NT2/D1 (cell line): ENCODE results near the gene CDC25C.
"Not testable (repeated sequence)": the region's sequence is repeated elsewhere in the genome, so short reads cannot be mapped to it uniquely, and the experiment has no call there.

Experiments used
- DNase-seq: peaks from one replicate; pipeline ENCODE4 v3.0.0-alpha.2; 2011; ENCODE audit warnings: low read depth, low spot score
- H3K27me3 ChIP-seq: 2 replicates; pipeline ENCODE4 v1.6.0; 2011; ENCODE audit warnings: mild to moderate bottlenecking; ENCODE audit not compliant: insufficient read length, insufficient read depth
- H3K36me3 ChIP-seq: 2 replicates; pipeline ENCODE4 v1.6.1; 2011; ENCODE audit warnings: mild to moderate bottlenecking, low read length, mixed read lengths; ENCODE audit not compliant: insufficient read depth, insufficient read length
- H3K4me1 ChIP-seq: 2 replicates; pipeline ENCODE4 v1.5.1; 2011; ENCODE audit not compliant: insufficient read depth, insufficient read length
- H3K4me3 ChIP-seq: 2 replicates; pipeline ENCODE4 v1.5.1; 2011; ENCODE audit warnings: low read depth; ENCODE audit not compliant: insufficient read length
- H3K9ac ChIP-seq: 2 replicates; pipeline ENCODE4 v1.6.0; 2011; ENCODE audit warnings: low read depth; ENCODE audit not compliant: insufficient read length
- H3K9me3 ChIP-seq: 2 replicates; pipeline ENCODE4 v1.5.1; 2011; ENCODE audit warnings: mild to moderate bottlenecking, low read length; ENCODE audit not compliant: insufficient read depth
- SUZ12 ChIP-seq: IDR thresholded peaks from 2 replicates; pipeline ENCODE4 v1.6.1; 2011; ENCODE audit not compliant: insufficient read length, insufficient read depth; ENCODE audit errors: extremely low read depth
- YY1 ChIP-seq: IDR thresholded peaks from 2 replicates; pipeline ENCODE4 v1.6.1; 2011; ENCODE audit not compliant: insufficient read length, insufficient read depth
- ZNF274 ChIP-seq: IDR thresholded peaks from 2 replicates; pipeline ENCODE4 v1.6.1; 2011; ENCODE audit warnings: mild to moderate bottlenecking, low read depth, low read length

Gene CDC25C

DNA sequence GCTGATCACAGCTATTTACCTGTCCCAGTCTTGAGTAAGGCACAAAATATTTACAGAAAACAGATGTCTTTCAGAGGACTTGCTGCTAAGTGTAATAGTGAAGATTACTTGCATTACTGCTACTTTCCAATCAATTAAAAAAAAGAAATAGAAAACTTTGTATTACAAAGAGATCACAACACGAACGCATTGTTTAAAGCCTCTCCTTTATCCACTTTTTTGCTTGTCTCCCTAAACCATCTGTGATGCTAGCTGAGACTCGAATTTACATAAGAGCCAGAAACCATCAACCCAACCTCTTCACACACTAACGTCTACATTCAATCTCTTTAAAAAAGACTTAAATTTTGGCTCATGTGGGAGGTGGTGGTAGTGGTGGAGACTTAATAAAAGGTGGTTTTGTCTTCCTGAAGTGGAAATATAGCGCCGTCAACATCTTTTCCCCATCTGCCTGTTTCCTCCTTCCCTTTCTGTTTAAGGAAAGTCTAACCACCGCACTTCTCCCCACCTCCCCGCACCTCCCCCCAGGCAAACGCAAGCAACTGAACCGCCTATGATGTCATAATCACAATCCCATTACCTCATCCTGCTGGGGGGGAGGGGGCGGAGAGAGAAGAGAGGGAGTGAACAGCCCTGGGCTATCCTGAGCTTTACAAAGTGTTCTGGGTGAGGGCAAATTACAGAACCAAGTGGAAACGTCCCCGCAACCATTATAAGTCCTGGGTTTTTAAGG, 5.5 kb upstream of the CDC25C start:
- peaks cover 22% of the 10 kb centered on the region for H3K36me3 ChIP-seq
- peak overlapping the region; percentile 61 for H3K4me3 ChIP-seq
- DNase-seq: no peak

DNA sequence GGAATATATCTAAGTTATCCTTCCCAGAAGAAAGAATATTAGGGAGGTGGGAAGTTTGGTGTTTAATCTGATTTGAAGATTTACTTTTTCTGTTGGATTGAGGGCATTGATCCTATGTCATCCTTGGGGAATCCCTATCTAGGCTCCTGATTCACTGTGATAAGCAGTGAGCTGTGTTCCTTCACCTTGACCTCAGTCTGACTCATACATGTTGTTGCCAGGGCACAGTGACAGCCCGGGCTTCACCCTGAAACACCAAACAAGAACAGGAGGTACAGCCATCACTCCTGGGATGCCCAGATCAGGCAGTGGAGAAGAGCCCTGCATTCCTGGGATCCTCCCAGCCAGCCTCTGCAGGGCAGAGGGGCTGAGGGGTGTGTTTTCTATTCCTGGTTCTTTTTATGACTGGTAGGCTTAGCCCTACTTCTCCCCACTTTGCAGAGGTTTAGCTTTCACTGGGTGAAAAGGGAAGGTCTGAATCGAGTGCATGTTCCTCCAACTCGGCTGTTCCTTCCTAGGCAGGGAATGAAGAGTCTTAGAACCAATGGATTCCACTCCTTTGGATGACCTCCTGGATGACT, 3.4 kb upstream of the CDC25C start:
- DNase-seq: no peak
- Histone ChIP-seq H3K4me1 (no peaks in the 10 kb centered on the region), H3K9me3 (no peaks in the 10 kb centered on the region), H3K36me3 (peaks cover 3% of the 10 kb centered on the region), H3K27me3 (no peaks in the 10 kb centered on the region), H3K4me3 (no peak overlapping the region), H3K9ac (no peak overlapping the region)
- TF ChIP-seq SUZ12: no peak
- TF ChIP-seq YY1: no peak
- no peak for TF ChIP-seq ZNF274

More for the DNA sequence above, 5.5 kb upstream of the CDC25C start:
- Histone ChIP-seq H3K9ac (peak overlapping the region; percentile 79), H3K9me3 (no peaks in the 10 kb centered on the region), H3K4me1 (no peaks in the 10 kb centered on the region), H3K27me3 (no peaks in the 10 kb centered on the region)
- no peak for TF ChIP-seq ZNF274
- TF ChIP-seq YY1: no peak
- TF ChIP-seq SUZ12: no peak

DNA sequence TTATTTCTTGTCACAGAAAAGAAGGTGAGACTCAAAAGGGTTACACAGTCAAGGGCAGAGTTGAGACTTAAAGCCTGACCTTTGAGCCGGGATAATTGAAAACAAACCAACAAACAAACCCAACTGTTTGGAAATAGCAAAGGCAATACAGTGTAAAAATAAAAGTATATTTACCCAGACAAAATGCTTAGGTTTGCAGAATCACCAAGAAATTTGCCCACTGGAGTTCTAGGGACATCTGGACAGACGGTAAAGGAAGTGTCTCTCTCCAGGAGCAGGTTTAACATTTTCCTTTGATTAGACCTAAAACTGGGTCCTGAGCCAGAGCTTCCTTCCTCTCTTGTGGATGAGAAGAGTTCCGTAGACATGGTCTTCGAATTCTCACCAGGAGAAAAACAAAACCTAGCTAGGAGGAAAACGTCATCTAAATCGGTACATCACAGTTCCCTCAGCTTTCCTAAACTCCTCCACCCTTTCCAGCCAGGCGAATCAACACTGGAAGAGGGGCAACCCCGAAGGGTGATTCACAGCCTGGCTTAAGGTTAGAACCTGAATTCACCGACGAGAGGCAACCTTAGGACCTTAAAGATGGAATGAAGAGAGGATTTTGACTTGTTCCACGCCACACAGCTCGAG, 673 bp downstream of the CDC25C start:
- H3K4me1 ChIP-seq: no peaks in the 10 kb centered on the region
- no peak for DNase-seq
- peak overlapping the region; percentile 82 for H3K9ac ChIP-seq
- H3K27me3 ChIP-seq: no peaks in the 10 kb centered on the region
- peak overlapping the region; percentile 68 for H3K4me3 ChIP-seq
- no peaks in the 10 kb centered on the region for H3K9me3 ChIP-seq
- H3K36me3 ChIP-seq: peaks cover 6% of the 10 kb centered on the region
- no peak for TF ChIP-seq YY1
- TF ChIP-seq SUZ12: no peak
- TF ChIP-seq ZNF274: no peak

DNA sequence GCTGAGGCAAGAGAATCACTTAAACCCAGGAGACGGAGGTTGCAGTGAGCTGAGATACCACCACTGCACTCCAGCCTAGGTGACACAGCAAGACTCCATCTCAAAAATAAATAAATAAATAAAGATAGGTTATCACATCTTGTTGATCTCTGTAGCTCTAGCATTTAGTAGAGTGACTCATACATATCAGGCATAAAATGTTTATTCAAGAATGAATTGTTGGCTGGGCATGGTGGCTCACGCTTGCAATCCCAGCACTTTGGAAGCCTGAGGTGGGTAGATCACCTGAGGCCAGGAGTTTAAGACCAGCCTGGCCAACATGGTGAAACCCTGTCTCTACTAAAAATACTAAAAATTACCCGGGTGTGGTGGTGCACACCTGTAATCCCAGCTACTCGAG, 13.4 kb downstream of the CDC25C start:
- H3K9ac ChIP-seq, H3K4me3 ChIP-seq, H3K27me3 ChIP-seq, H3K9me3 ChIP-seq, DNase-seq, H3K4me1 ChIP-seq: not testable (repeated sequence)
- H3K36me3 ChIP-seq: peaks cover 22% of the 10 kb centered on the region

DNA sequence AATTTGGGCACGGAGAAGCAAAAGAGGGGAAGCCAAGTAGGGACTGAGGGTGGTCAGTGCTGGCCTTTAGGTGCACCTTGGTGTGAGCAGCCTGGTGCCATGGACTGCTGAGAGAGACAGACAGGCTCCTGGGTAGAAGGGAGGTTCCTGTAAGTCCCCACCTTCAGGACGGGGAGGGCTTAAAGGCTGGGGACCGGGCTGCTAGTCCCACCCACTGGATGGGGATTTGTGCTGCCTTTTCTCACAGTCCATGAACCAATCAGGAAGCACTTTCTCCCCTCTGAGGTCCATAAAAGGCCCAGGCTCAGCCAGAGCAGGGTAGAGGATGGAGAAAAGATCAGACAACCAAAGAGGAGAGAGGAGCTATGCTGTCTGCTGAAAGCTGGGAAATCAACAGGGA, 15.2 kb downstream of the CDC25C start:
- H3K4me3 ChIP-seq: no peak overlapping the region
- H3K27me3 ChIP-seq: no peaks in the 10 kb centered on the region
- TF ChIP-seq YY1: no peak
- no peak for TF ChIP-seq ZNF274
- TF ChIP-seq SUZ12: no peak
- no peaks in the 10 kb centered on the region for H3K9me3 ChIP-seq
- DNase-seq: no peak
- no peaks in the 10 kb centered on the region for H3K4me1 ChIP-seq
- H3K36me3 ChIP-seq: peaks cover 21% of the 10 kb centered on the region
- no peak overlapping the region for H3K9ac ChIP-seq

DNA sequence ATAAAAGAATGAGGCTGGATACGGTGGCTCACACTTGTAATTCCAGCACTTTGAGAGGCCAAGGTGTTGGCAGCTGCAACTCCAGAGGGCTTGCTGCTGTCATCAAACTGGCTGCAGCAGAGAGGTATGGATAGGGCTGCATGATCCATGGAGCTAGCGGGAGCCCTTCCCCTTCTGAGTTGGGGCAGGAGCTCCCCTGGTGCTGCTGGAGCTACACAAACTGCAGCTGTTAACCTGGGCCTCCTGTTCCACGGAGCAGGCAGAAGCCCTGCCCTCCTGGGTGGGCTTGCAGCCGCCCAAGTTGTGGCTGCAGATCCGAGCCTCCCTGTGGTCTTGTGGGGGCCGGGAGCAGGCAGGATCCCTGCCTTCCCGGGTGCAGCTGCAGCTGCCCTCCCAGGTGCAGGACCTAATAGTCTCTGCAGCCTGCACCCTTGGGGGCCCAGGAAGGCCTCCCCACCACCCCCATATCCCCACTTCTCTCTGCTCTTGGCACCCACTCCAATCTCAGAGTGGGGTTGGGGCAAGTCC, 15.8 kb downstream of the CDC25C start:
- Histone ChIP-seq H3K9me3 (no peaks in the 10 kb centered on the region), H3K36me3 (peaks cover 21% of the 10 kb centered on the region), H3K4me3 (no peak overlapping the region), H3K27me3 (no peaks in the 10 kb centered on the region), H3K4me1 (no peaks in the 10 kb centered on the region), H3K9ac (no peak overlapping the region)
- DNase-seq: no peak
- no peak for TF ChIP-seq SUZ12
- no peak for TF ChIP-seq YY1
- TF ChIP-seq ZNF274: no peak

DNA sequence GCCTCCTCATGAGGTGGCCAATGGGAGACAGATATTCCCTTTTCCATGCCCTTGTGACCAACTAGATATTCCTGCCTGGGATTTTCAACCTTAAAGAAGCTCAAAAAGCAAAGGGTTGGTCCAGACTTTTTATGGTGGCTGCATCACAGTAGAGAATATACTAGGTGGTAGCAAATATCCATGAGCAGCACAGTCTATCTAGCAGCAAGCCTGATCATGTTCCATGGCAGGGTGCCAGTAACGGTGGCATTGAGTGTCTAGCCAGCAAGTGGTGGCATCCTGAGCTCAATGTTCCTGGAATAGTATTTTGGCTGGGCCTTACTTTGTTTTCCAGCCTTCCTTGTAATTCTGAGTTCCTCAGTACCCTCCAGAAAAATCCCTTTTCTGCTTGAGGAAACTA, 25.8 kb downstream of the CDC25C start:
- H3K27me3 ChIP-seq: no peaks in the 10 kb centered on the region
- no peak overlapping the region for H3K4me3 ChIP-seq
- no peak overlapping the region for H3K9ac ChIP-seq
- H3K4me1 ChIP-seq: no peaks in the 10 kb centered on the region
- DNase-seq: no peak
- no peaks in the 10 kb centered on the region for H3K9me3 ChIP-seq
- TF ChIP-seq YY1: no peak
- TF ChIP-seq SUZ12: no peak
- TF ChIP-seq ZNF274: no peak
- no peaks in the 10 kb centered on the region for H3K36me3 ChIP-seq
